Measurements from ENCODE around the gene TGFBR3. TPM values are rescaled to one million over a fixed set of nuclear protein-coding genes. Genes with fewer than 3 reads are reported as not detected.
A peak's percentile ranks its signal among the peaks of the same experiment; 100 is the strongest.

TGFBR3 gene
- total and polyA plus RNA-seq, 8 donors: 6.0 to 34.8 (median 21.4) TPM

DNA sequence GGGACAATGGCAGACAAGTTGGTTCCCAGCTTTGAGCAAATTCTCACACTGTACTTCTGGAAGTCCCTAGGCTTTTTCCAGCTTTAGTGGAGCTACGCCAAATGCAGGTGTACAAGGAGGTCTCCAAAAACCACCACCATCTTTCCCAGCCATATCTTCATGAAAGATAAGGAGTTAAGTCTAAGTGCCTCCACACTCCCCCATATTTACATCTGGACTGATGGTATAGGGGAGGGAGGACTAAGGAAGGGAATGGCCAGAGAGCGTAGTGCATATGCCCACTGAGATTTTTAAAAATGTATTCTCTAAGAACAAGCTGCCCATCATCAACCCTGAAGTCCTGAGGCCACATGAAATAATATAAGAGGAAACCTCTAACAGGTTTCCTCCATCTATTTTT is 161.3 kb downstream of the TGFBR3 start:
- no peaks in the 10 kb centered on the region for H3K9me3 ChIP-seq
- H3K4me1 ChIP-seq: peaks cover 0 to 3% (median 0%) of the 10 kb centered on the region in 3 donors
- H3K27me3 ChIP-seq: no peaks in the 10 kb centered on the region
- H3K27ac ChIP-seq: no peak overlapping the region
- no peak overlapping the region for H3K4me3 ChIP-seq
- 85 to 99% methylated on average over 2 of the region's 2 CpGs for WGBS, 2 donors
- intact Hi-C loops (cut with DNase I): no loop called here
- DNase-seq (no peak), FAIRE-seq (no peak), ATAC-seq (no peak)
- TF ChIP-seq, protein P1, sequence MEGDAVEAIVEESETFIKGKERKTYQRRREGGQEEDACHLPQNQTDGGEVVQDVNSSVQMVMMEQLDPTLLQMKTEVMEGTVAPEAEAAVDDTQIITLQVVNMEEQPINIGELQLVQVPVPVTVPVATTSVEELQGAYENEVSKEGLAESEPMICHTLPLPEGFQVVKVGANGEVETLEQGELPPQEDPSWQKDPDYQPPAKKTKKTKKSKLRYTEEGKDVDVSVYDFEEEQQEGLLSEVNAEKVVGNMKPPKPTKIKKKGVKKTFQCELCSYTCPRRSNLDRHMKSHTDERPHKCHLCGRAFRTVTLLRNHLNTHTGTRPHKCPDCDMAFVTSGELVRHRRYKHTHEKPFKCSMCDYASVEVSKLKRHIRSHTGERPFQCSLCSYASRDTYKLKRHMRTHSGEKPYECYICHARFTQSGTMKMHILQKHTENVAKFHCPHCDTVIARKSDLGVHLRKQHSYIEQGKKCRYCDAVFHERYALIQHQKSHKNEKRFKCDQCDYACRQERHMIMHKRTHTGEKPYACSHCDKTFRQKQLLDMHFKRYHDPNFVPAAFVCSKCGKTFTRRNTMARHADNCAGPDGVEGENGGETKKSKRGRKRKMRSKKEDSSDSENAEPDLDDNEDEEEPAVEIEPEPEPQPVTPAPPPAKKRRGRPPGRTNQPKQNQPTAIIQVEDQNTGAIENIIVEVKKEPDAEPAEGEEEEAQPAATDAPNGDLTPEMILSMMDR (IDR thresholded peaks at IDR 0.05): no peak
- no peaks in the 10 kb centered on the region for H3K36me3 ChIP-seq

DNA sequence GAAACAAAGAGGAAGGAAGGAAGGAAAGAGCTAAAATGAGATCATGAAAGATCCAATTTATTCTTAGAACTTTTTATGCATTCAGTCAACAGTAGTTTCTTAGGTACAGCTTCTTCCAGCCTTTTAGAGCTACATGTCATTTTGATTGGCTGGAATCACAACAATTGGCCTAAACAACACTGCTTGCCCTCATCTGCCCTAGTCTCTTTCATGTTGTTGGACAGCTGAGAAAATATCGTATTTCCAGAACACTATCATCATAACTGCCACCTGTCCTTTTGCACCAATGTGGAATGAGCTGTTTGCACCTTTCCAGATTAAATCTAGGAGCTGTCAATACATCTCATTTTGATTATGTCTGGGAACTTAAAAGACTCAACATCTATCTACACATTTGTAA is 161.7 kb downstream of the TGFBR3 start:
- no peak overlapping the region for H3K4me3 ChIP-seq
- 51 to 53% methylated on average over 1 of the region's 1 CpG for WGBS, 2 donors
- intact Hi-C loops (cut with DNase I): no loop called here
- no peaks in the 10 kb centered on the region for H3K27me3 ChIP-seq
- DNase-seq (no peak), ATAC-seq (no peak), FAIRE-seq (no peak)
- TF ChIP-seq, protein P1 (IDR thresholded peaks at IDR 0.05): no peak
- H3K27ac ChIP-seq: no peak overlapping the region
- H3K36me3 ChIP-seq: no peaks in the 10 kb centered on the region
- H3K9me3 ChIP-seq: no peaks in the 10 kb centered on the region
- H3K4me1 ChIP-seq: peaks cover 0 to 3% (median 0%) of the 10 kb centered on the region in 3 donors

DNA sequence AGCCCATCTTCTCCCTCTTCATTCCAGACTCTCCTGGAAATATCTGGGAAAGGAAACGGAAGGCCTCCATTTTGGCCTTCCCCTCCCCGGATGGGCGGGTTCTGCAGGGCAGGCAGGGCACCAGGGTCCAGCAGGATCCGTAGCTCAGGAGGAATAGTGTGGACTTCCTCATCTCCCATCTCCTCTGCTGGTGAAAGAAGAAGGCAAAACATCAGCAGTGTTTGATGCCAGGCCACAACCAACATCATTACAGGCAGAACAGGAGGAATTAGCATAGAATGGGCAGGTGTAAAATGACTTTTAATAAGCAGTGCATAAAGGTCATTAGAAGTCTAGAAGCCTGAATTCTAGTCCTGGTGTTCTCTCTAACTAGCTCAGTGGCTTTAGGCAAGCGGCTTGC is 165.9 kb downstream of the TGFBR3 start:
- 86 to 93% methylated on average over 5 of the region's 5 CpGs for WGBS, 2 donors
- intact Hi-C loops (cut with DNase I): no loop called here

DNA sequence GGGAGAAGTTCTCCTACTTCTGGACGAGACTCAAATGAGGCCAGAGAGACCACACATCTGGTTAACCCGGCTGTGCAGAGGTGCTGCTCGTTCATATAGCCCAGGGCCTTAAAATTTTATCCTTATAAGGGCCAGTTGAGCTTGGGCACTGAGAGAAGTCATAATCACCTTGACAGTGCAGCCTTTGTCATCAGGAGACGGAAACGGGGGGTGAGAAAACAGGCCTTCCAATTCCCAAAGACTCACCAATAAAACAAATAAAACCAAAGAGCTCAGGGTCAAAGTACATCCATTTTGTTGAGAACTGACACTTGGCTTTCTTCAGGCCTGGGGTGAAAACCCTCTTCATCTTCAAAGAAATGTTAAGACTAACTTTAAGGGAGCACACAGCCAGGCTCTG is 167.1 kb downstream of the TGFBR3 start:
- H3K9me3 ChIP-seq: no peaks in the 10 kb centered on the region
- no peak overlapping the region for H3K4me3 ChIP-seq
- H3K36me3 ChIP-seq: peaks cover 0 to 7% (median 0%) of the 10 kb centered on the region in 3 donors
- peak overlapping the region in 1 of 4 donors; percentile 48 for H3K27ac ChIP-seq
- DNase-seq (peak in 2 of 6 donors; percentile 22 to 44), FAIRE-seq (no peak), ATAC-seq (peak; percentile 68 to 84 (median 78))
- peaks cover 0 to 4% (median 0%) of the 10 kb centered on the region in 3 donors for H3K4me1 ChIP-seq
- WGBS, 2 donors: 66 to 68% methylated on average over 5 of the region's 5 CpGs
- intact Hi-C loops (cut with DNase I): no loop called here
- H3K27me3 ChIP-seq: no peaks in the 10 kb centered on the region
- TF ChIP-seq, protein P1 (IDR thresholded peaks at IDR 0.05): no peak

More for the DNA sequence above, 165.9 kb downstream of the TGFBR3 start:
- H3K4me1 ChIP-seq: peaks cover 0 to 4% (median 0%) of the 10 kb centered on the region in 3 donors
- no peak for FAIRE-seq
- TF ChIP-seq, protein P1 (IDR thresholded peaks at IDR 0.05): no peak
- H3K4me3 ChIP-seq: no peak overlapping the region
- ATAC-seq: no peak
- peak overlapping the region in 1 of 4 donors; percentile 48 for H3K27ac ChIP-seq
- H3K27me3 ChIP-seq: no peaks in the 10 kb centered on the region
- DNase-seq: no peak
- H3K36me3 ChIP-seq: peaks cover 0 to 7% (median 0%) of the 10 kb centered on the region in 3 donors
- H3K9me3 ChIP-seq: no peaks in the 10 kb centered on the region

DNA sequence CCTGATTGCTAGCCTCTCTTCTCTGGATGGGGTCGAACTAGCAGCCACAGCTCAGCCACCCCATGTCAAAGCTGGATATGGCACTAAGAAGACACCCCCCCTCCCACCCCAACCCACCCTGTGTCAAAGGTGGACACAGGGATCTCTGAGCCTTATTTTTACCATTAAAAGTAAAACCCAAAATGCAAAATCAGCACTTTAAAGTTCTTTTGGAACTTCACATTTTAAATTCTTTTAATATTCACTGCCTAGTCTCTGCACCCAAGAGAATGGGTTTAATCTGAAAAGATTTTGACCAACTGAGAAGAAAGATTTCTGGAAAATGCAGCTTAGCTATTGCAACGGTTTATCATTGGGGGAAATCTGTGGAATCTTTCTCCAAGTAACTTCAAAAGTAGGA is 167.6 kb downstream of the TGFBR3 start:
- WGBS, 2 donors: 93 to 94% methylated on average over 2 of the region's 2 CpGs
- TF ChIP-seq, protein P1 (IDR thresholded peaks at IDR 0.05): no peak
- DNase-seq (no peak), ATAC-seq (no peak), FAIRE-seq (no peak)
- intact Hi-C loops (cut with DNase I): no loop called here
- Histone ChIP-seq H3K4me3 (no peak overlapping the region), H3K27ac (peak overlapping the region in 1 of 4 donors; percentile 24), H3K27me3 (no peaks in the 10 kb centered on the region), H3K9me3 (no peaks in the 10 kb centered on the region), H3K36me3 (peaks cover 0 to 7% (median 0%) of the 10 kb centered on the region in 3 donors), H3K4me1 (peaks cover 0 to 4% (median 0%) of the 10 kb centered on the region in 3 donors)

All from pancreas (tissue), 10 donors.